GM21619 (cell line): ENCODE data around the gene MEI4.
"Not testable (repeated sequence)": the region's sequence is repeated elsewhere in the genome, so short reads cannot be mapped to it uniquely, and the experiment has no call there.

ENCODE experiments used
- ATAC-seq: cut with Tn5 transposase; IDR thresholded peaks from one replicate; pipeline ENCODE4 v1.9.1; 2021; ENCODE audit not compliant: unreplicated experiment

The MEI4 gene

GRCh38 chr6:77652739-77653138 lies at the start of gene MEI4:
TSS of gene MEI4 (plus strand) at chr6:77653039. CDS start at chr6:77690672, 37,633 bp downstream.
- ATAC-seq: no peak

GRCh38 chr6:77604476-77604875 lies 48.4 kb upstream of the MEI4 start:
- no peak for ATAC-seq

GRCh38 chr6:77607004-77607403 lies 45.8 kb upstream of the MEI4 start:
- no peak for ATAC-seq

GRCh38 chr6:77609106-77609505 lies 43.7 kb upstream of the MEI4 start:
- no peak for ATAC-seq

- no peak for ATAC-seq
These were observed 33.7 kb upstream of the MEI4 start for GRCh38 chr6:77619114-77619513.

- ATAC-seq: no peak
These were observed 32.5 kb upstream of the MEI4 start for GRCh38 chr6:77620278-77620882.

- no peak for ATAC-seq
These were observed 28.3 kb upstream of the MEI4 start for GRCh38 chr6:77624515-77624914.

GRCh38 chr6:77626426-77626825 lies 26.4 kb upstream of the MEI4 start:
- ATAC-seq: no peak

GRCh38 chr6:77630014-77630413 lies 22.8 kb upstream of the MEI4 start:
- no peak for ATAC-seq

- no peak for ATAC-seq
These were observed 19.4 kb upstream of the MEI4 start for GRCh38 chr6:77633471-77633870.

GRCh38 chr6:77633993-77634715 lies 18.7 kb upstream of the MEI4 start:
- ATAC-seq: no peak

- no peak for ATAC-seq
These were observed 14.6 kb upstream of the MEI4 start for GRCh38 chr6:77638129-77638830.

- ATAC-seq: no peak
These were observed 8.6 kb upstream of the MEI4 start for GRCh38 chr6:77644102-77644705.

- no peak for ATAC-seq
These were observed 2.7 kb upstream of the MEI4 start for GRCh38 chr6:77650098-77650663.

- no peak for ATAC-seq
These were observed 977 bp downstream of the MEI4 start for GRCh38 chr6:77653816-77654215.

- ATAC-seq: not testable (repeated sequence)
These were observed 2.2 kb downstream of the MEI4 start for GRCh38 chr6:77655035-77655434.

GRCh38 chr6:77656999-77657764 lies 4.3 kb downstream of the MEI4 start:
- no peak for ATAC-seq

GRCh38 chr6:77666340-77666739 lies 13.5 kb downstream of the MEI4 start:
- ATAC-seq: no peak

GRCh38 chr6:77666846-77667245 lies 14.0 kb downstream of the MEI4 start:
- no peak for ATAC-seq

- ATAC-seq: no peak
These were observed 17.1 kb downstream of the MEI4 start for GRCh38 chr6:77669913-77670312.

- no peak for ATAC-seq
These were observed 21.4 kb downstream of the MEI4 start for GRCh38 chr6:77674211-77674610.
